ENCODE data around the gene EPB42.
"Not testable (repeated sequence)": the region's sequence is repeated elsewhere in the genome, so short reads cannot be mapped to it uniquely, and the experiment has no call there.

Gene EPB42

DNA sequence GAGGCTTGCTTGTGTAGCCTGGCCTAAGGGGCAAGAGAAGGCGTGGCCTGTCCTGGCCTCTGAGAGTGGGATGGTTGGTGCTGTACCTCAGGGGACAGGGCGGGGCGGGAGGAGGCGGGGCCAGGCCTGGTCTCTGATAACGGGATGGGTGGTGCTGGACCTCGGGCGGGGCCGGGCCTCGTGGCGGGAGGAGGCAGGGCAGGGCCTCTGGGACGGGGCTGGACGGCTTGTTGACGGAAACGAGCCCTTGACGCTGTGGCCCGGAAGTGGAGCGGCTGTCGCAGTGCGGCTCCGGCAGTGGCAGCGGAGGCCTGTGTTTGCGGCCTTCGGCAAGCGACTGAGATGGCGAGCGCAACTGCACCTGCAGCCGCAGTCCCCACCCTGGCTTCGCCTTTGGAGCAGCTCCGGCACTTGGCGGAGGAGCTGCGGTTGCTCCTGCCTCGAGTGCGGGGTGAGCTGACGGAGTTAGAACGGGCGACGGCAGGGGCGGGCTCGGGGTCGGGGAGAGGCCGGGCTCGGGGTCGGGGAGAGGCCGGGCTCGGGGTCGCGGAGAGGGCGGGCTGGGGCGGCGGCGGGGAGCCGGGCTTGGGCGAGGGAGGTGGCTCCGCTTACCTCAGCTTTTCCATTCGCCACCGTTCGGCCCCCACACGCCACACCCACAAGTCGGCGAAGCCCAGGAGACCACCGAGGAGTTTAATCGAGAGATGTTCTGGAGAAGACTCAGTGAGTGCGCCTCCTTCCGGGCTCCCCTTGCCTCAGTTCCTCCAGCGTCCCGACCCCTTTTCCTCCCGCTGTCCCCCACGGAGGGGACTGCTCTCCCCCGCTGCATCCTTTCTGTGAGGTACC is 35.4 kb downstream of the EPB42 start, which contains the start of gene CCNDBP1:
Gene CCNDBP1, plus strand, starts transcription at position 247 of the 846 bp plus-strand sequence. Its CDS starts 96 bp downstream, at position 343.
- peak; percentile 84 for DNase-seq (ENCODE audit: low read depth)

DNA sequence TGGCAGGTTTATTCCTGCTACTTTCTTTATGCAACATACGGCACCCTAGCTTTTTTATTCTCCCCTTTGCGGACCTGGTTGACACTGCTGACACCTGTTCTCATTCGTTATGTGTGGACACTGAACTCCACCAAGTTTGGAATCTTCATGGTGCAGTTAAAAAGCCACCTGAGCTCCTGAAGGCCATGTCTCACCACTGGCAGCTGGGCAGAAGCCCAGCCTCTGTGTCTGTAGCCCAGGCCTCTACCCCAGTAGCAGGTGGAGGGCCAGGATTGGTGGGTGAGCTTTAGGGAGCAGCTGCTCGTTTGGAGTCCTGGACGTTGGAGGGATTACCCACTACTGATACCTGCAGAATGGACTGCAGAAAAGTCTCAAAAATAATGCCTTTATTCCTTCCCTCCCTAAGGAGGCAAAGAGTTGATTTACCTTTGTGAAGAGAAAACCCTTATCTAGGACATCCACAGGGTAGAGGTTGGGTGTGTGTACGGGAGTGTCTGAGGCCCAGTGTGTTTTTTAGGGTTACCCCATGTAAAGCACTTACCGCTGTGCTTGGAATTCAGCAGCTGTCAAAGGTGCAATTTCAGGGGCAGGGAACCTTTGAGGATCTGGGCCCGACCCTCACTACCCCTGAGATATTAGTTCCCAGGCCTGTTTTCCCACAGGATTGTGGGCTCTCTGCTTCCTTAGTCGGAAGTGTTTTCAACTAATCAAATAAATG is 36.3 kb downstream of the EPB42 start:
- DNase-seq (ENCODE audit: low read depth), result no peak

DNA sequence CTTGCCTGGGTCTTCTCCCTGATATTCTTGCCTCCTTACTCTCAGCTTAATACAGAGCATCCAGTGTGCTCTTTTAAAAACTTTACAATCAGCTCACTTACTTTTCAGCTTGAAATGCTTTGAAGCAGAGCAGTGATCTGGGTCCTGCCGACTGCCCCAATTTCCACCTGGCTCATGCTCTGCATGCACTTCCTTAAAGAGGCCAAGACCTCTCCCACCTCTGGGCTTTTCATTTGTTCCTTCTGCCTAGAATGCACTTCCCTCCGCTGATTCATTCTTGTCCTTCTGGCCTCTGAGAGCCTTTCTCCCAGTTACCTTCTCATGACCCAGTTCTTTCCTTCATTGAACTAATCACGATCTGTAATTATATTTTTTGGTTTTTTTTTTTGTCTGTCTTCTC is 37.5 kb downstream of the EPB42 start:
- no peak for DNase-seq (ENCODE audit: low read depth)

DNA sequence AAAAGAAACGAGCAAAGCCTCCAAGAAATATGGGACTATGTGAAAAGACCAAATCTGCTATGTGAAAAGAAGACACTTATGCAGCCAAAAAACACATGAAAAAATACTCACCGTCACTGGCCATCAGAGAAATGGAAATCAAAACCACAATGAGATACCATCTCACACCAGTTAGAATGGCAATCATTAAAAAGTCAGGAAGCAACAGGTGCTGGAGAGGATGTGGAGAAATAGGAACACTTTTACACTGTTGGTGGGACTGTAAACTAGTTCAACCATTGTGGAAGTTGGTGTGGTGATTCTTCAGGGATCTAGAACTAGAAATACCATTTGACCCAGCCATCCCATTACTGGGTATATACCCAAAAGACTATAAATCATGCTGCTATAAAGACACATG is 43.7 kb downstream of the EPB42 start:
- not testable (repeated sequence) for DNase-seq (ENCODE audit: low read depth)

DNA sequence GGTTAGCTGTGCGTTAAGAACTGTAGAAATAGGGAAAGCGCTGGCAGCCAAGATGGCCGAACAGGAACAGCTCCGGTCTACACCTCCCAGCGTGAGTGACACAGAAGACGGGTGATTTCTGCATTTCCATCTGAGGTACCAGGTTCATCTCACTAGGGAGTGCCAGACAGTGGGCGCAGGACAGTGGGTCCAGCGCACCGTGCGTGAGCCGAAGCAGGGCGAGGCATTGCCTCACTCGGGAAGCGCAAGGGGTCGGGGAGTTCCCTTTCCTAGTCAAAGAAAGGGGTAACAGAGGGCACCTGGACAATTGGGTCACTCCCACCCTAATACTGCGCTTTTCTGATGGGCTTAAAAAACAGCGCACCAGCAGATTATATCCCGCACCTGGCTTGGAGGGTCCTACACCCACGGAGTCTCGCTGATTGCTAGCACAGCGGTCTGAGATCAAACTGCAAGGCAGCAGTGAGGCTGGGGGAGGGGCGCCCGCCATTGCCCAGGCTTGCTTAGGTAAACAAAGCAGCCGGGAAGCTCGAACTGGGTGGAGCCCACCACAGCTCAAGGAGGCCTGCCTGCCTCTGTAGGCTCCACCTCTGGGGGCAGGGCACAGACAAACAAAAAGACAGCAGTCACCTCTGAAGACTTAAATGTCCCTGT is 45.0 kb downstream of the EPB42 start:
- DNase-seq (ENCODE audit: low read depth), result not testable (repeated sequence)

DNA sequence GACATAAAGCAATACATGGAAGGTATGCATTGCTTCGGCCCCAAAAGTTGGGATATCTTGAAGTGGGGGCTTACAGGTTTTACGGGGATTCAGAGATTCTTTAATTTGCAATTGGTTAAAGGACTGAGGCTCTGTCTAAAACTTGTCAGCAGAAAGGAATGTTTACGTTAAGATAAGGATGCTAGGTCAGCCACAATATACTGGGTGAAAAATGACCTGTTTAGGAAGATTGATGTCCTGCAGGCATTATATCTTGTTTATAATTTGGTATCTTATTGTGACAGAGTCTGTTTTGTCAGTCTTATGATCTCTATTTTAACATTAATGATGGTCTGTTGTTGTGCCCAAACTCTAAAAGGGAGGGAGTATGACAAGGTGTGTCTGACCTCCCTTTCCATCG is 50.9 kb downstream of the EPB42 start:
- no peak for DNase-seq (ENCODE audit: low read depth)

DNA sequence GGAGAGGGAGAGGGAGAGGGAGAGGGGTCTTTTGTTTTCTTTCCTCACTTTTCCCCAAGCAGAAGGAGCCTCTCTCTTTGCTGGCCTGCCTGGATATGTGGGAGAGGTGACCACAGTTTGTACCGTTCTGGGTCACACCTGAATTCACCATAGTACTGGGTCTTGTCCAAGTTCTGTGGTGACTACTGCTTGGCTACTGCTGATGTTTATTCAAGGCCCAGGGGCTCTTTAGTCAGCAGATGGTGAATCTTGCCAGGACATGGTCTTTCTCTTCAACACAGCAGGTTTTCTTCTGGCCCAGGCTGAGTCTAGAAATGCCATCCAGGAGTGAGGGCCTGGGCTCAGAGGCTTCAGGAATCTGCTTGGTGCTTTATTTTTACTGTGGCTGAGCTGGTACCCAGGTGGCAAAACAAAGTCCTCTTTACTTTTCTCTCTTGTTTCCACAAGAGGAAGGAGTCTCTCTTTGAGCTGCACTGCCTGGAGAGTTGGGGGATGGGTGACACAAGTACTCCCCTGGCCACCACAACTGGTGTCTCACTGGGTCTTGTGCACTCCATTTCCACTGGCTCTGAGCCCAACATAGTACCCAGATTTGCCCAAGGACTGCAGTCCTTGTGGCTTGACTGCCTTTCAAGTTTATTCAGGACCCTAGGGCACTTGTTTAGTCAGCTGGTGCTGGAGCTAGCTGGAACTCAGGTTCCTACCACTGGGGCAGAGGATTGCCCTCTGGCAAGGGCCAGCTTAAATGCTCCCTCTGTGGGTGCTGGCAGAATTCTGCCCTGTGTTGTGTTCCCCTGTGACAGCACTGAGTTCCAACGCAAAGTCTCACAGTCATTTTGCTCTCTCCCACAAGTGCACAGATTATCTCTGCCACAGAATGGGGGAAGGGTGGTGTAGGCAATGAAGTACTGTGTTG is 52.4 kb downstream of the EPB42 start:
- no peak for DNase-seq (ENCODE audit: low read depth)

DNA sequence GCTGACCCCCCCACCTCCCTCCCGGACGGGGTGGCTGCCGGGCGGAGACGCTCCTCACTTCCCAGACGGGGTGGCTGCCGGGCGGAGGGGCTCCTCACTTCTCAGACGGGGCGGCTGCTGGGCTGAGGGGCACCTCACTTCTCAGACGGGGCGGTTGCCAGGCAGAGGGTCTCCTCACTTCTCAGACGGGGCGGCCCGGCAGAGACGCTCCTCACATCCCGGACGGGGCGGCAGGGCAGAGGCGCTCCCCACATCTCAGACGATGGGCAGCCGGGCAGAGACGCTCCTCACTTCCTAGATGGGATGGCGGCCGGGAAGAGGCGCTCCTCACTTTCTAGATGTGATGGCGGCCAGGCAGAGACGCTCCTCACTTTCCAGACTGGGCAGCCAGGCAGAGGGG is 53.6 kb downstream of the EPB42 start:
- not testable (repeated sequence) for DNase-seq (ENCODE audit: low read depth)

DNA sequence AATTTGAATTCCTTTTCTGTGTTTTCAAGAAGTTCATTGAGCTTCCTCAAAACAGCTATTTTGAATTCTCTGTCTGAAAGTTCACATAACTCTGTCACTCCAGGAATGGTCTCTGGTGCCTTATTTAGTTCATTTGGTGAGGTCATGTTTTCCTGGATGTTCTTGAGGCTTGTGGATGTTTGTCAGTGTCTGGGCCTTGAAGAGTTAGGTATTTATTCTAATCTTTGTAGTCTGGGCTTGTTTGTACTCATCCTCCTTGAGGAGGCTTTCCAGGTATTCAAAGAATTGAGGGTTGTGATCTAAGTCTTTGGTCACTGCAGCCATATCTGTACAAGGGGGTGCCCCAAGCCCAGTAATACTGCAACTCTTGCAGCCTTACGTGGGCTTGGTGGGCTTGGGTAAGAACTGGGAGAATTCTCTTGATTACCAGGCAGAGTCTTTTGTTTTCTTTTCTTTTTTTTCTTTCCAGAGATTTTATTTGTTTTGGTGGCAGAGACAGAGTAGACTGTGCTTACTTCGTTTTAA is 55.0 kb downstream of the EPB42 start:
- DNase-seq (ENCODE audit: low read depth), result no peak

DNA sequence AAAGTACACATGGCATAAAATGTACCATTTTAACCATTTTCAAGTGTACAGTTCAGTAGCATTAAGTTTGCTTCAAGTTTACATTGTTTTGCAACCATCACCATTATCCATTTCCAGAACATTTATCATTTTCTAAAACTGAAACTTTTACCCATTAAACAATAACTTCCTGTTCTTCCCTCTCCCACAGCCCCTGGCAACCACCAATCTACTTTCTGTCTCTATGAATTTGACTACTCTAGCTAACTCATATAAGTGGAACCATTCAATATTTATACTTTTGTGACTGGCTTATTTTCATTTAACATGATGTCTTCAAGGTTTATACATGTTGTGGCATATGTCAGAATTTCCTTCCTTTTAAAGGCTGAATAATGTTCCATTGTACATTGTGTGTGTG is 67.5 kb downstream of the EPB42 start:
- no peak for DNase-seq (ENCODE audit: low read depth)

DNA sequence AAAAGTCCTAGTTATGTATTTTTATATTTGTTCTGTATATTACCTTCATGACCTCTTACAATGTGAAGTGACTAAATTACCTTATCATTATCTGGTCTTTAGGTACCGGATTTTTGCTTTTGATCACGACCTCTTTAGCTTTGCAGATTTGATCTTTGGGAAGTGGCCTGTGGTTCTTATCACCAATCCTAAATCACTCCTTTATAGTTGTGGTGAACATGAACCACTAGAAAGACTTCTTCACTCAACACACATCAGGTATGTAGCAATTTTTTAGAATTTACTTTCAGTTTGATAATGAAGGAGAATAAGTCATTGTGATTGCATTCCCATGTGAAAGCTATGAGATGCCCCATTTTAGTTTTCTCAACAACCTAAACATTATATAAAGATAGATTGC is 69.1 kb downstream of the EPB42 start:
- no peak for DNase-seq (ENCODE audit: low read depth)

DNA sequence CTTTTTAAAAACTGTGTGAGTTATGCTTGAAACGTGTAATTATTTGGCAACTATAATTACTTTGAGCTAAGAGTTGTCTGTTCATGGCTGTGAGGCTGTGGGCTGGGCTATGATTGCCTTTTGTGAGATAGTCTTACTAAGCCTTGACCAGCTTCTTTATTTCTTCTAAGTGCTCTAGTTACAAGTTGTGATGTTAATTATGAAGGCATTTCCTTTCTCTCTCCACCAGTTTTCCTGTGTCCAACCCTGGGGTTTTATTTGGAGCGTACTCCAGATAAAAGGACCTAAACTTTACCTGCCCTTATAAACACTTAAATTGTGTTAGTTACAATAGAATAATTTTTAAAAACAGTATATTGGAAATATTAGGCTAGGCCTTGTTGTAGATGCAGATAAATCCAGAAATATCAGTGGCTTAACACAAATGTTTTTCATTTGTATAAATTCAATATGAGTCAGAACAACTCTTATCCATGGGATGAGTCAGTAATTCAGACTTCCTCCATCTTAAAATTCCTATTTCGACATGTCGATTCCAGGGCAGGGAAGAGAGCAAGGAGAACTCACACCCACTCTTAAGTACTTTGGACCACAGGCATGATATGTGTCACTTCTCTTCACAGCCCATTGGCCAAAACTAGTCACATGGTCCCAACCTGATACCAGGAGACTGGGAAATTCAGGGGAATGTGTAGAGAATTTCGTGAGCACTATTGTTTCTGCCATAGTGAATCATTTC is 70.5 kb downstream of the EPB42 start:
- no peak for DNase-seq (ENCODE audit: low read depth)
